ENCODE data around the gene CSTF1.

CSTF1 gene

DNA sequence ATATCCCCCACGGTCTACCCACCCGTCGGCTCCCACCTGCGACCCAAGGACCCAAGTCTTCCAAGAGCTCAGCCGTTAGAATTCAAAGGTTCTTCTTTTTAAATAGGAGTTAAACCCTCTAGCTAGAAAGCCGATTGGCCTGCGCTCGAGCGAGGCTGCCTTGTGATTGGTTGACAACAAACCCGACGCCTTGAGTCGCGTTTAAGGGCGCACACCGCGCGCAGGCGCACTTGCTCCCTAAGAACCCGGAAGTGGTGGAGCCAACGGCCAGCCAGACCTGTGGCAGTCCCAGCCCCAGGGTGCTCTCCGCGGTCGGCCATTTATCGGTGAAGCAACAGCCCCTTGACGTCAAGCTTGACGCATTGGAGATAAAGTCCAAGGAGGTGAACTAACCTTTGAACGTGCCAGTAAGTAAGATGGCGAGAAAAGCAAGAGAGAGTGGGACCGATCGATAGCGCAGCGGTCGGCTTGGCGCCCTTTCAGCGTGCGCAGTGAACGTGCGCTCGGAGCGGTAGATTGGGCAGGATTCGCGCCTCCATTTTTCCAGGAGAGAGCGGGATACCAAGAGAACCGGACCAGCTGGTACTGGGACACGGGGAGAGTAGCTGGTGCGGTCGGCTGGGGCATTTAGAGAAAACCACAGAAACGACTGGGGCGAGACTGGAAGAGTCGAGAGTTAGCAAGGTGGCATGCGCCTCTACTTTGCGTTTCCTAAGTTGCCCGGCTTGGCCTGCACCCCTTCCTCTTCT, at the start of gene CSTF1, which contains the start of gene AURKA:
CSTF1 (plus strand) TSS at position 514 of the 749 bp plus-strand sequence. CDS start 2,908 bp downstream, outside the sequence.
AURKA (minus strand) TSS at position 84 of the 749 bp plus-strand sequence. CDS start 4,018 bp downstream, outside the sequence.
- peak; percentile 99 for DNase-seq (ENCODE audit: low spot score)

DNA sequence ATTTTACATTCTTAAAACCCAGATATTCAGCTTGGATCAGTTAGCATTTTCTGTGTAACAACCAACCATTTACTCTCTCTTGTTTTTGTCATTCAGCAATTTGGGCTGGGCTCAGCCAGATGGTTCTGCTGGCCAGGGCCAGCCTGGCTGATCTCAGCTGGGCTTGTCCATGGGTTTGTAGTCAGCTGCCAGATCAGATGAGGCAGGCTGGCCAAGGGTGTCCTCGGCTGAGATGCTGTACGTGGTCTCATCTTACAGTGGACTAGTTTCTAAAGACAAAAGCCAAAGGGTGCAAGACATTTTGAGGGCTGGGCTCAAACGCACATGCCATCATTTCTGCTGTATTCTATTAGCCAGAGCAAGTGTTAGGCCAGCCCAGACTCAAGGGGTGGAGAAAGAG, 49.7 kb upstream of the CSTF1 start:
- no peak for DNase-seq (ENCODE audit: low spot score)

DNA sequence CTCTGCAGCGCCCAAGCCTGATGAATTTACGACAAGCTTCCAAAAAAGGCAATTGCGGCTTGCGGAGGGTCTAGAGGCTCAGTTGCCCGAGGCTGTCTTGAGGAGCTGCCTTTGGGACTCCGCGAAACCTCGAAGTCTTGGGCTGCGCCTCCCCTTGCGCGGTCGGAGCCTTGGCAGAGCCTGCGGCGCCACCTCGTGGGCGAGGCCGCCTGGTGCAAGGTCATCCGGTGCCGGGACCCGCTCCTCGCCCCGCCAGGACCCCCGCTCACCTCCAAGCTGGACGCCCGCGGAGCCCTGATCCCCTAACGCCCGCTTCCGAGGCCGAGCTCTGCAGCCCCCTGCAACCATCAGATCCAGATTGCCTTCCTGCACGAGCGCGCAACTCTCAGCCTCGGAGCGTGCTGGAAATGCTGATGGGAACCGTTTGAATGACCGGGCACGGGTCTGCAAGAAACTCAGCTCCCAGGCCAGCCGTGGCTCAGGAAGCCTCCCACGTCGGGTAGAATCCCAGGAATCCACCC, 48.5 kb upstream of the CSTF1 start:
- peak; percentile 90 for DNase-seq (ENCODE audit: low spot score)

GRCh38 chr20:56345911-56346310, 46.5 kb upstream of the CSTF1 start:
- DNase-seq (ENCODE audit: low spot score): no peak

GRCh38 chr20:56347628-56348304, 44.7 kb upstream of the CSTF1 start:
- DNase-seq (ENCODE audit: low spot score): no peak

DNA sequence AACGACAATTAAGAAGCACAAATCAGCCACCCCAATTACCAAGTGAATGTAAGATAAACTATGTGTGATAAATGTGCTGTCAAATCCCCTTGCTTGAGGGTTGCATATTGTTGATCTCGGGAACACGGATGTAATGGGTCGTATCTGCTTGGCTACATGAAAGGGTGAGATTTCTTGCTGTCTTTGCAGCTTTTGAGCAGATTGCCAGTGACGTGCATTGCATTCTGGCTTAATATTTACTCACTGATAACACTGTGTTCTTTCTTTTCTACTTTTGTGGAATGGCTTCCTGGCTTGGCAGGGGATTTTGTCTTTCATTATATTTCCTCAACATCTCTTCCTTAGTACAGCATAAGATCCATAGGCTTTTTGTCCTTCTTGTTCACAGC, 44.1 kb upstream of the CSTF1 start:
- DNase-seq (ENCODE audit: low spot score): no peak

GRCh38 chr20:56348746-56349145, 43.7 kb upstream of the CSTF1 start:
- DNase-seq (ENCODE audit: low spot score): no peak

DNA sequence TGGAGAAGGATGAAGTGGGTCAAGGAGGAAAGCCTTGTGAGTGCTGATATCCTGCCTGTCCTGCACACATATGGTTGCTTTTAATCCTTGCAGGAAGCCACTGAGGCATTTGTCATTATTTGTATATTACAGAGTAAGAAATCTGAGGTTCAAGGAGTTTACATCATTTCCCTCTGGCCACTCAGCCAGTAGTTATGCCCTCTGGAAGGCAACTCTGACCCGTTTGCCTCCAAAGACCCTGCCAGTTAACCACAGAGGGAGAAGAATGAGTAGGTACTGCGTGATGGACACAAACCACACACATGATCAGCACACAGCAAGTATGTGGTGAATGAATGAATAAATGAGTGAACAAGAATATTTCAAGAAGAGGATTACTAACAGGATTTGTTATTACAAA, 41.6 kb upstream of the CSTF1 start:
- DNase-seq (ENCODE audit: low spot score): no peak

GRCh38 chr20:56352345-56353055, 39.9 kb upstream of the CSTF1 start:
- DNase-seq (ENCODE audit: low spot score): no peak

DNA sequence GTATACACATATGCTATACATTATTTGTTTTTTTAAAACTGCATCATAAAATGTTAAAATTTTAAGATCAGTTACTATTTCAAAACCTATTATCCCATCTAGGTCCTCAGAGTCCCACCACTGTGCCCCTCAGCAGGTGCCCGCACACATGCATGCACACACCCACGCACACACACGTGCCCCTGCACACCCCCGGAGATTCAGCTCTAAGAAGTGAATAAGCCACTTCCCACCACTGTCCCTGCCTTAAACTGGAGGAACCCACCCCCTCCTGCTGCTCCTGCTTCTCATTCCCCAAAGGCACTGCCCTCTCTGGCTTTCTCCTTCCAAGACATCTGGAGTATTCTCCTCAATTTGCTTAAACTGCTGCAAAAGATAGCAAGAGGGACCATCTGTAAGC, 39.1 kb upstream of the CSTF1 start:
- no peak for DNase-seq (ENCODE audit: low spot score)

DNA sequence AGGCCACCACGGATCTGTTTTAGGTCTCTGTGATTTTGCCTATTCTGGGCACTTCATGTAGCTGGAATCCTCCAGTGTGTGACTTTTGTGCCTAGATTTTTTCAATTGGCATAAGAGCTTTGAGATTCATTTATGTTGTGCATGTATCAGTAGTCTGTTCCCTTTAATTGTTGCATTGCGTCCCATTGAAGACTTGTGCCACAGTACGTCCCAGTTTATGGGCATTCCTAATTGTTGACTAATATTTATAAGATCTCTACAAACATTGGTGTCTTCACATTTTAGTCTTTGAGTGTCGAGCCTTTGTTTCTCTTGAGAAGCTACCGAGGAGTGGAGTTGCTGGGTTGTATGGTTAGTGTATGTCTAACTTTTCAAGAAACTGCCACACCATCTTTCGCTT, 34.4 kb upstream of the CSTF1 start:
- no peak for DNase-seq (ENCODE audit: low spot score)

- peak; percentile 98 for DNase-seq (ENCODE audit: low spot score)
These were observed 33.7 kb upstream of the CSTF1 start, which contains the start of gene FAM210B for GRCh38 chr20:56358600-56359211. FAM210B (plus strand) TSS chr20:56358974; CDS start chr20:56359006, 32 bp downstream.

DNA sequence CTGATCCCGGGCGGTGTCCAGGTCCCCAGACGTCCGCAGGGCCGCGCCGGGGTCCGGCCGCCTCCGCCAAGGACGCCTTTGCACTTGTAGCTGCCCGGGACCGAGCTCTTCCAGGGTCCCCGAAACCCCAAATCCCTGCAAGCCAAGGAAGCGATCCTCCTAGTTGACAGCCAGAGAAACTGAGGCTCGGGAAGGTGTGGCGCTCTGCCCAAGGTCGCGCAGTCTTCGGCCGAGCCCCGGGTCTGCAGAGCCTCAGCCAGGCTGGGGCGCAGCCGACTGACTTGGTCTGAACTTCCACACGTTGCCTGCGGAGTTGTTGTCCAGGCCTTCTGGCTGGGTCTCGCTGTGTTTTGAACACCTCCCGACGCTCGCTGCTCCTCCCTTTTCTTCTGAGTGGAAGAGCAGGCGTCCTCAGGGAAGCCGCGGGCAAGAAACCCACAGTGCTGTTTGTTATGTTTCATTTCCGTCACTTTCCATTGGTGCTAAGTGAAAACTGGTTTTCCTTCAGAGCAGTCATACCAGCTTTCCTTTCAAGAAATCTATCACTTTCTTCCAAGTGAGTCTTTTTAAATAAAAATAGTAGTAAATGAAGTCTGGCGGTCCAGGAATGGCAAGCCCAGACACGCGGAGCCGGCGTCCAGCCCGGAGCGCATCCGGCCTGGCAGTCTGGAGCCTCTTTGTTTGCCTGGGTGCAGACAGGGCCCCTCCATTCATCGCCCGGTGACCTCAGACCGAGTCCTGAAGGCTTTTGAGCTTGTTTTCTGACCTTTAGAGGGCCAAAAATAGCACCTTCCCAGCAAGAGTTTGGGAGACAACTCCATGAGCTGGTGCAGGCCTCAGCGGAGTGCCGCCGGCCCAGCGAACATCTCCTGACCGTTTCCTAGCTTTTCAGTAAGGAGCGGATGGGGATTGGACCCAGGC, 33.0 kb upstream of the CSTF1 start:
- peak; percentile 62 for DNase-seq (ENCODE audit: low spot score)

GRCh38 chr20:56360133-56360907, 32.1 kb upstream of the CSTF1 start:
- DNase-seq (ENCODE audit: low spot score): no peak

DNA sequence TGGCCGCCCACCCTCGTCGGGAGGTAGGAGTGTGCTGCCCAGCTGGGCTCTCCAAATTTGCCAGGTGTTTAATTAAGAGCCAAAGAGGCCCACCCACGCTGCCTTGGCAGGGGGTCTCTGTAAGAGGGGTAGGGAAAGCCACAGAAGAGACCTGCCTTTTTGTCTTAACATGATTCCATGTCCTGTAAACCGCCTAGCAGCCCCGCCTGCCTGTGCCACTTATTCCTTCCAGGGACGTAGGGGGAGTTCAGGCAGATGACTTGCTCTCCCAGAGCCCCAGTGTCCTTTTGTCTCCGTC, 31.6 kb upstream of the CSTF1 start:
- DNase-seq (ENCODE audit: low spot score): no peak

DNA sequence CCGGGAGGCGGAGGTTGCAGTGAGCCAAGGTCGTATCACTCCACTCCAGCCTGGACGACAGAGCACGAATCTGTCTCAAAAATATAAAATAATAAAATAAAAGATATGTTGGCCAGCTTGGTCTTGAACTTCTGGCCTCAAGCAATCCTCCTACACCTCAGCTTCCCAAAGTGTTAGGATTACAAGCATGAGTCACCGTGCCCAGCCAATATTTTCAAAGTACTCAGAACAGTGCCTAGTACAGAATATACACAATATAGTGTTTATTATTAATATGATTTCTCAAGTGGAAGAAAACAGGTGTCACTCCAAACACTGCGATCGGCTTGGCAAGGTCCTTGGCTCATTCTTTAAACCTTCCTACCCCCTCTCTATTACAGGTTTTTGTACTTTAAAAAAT, 30.5 kb upstream of the CSTF1 start:
- DNase-seq (ENCODE audit: low spot score): no peak

GRCh38 chr20:56362833-56363413, 29.5 kb upstream of the CSTF1 start:
- DNase-seq (ENCODE audit: low spot score): no peak

GRCh38 chr20:56363491-56363890, 29.0 kb upstream of the CSTF1 start:
- DNase-seq (ENCODE audit: low spot score): no peak

DNA sequence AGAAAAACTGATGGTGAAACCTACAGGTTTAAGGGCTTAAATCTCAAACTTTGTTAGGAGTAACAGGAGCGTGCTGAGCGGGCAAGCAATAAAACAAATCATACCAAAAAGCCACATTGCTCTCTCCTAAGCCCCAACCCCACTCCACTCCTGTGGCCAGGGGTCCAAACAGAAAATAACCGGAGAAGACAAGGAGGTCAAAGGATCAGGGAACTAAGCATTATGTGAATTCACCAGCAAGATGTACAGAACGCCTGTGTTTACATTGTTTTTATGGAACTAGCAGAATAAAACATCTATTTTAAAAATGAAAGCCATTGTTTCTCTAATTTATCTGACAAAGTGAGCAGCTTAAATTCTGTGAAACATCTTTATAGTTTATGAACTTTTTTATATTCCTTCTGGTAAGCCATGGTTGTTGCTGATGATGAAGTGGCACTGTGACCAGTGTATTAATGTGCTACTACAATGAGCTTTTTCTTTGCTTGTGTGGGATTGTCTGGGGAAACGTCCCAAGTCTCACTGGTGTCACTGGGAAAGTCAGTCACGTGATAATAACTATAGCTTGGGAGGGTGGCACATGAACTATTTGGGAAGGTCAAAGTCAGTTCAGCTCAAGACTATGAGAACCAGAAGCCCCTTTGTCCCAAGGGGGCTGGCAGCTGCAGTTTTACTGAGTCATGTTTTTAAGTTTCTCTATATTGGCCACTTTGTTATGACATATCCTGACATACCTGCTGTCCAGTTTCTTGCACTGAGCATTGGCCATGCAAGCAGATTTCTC, 23.9 kb upstream of the CSTF1 start:
- no peak for DNase-seq (ENCODE audit: low spot score)
